Pulmonary artery endothelial cell (primary cell): Measurements from ENCODE around the gene PRSS12. TPM values are rescaled to one million over a fixed set of nuclear protein-coding genes. Genes with fewer than 3 reads are reported as not detected.

ENCODE experiments used
- DNase-seq: peaks from one replicate; pipeline ENCODE4 v3.0.0-alpha.2; 2011; ENCODE audit warnings: low read depth, low spot score
- total RNA-seq: library from RNA; depleted of rRNA; stranded (reverse); fragments of >200 nt; gene quantifications from 2 replicates; pipeline ENCODE4 v1.2.3, GENCODE V29; 2014

The PRSS12 gene
- total RNA-seq, 1 donor from 2014 or later = 0.26 TPM

DNA sequence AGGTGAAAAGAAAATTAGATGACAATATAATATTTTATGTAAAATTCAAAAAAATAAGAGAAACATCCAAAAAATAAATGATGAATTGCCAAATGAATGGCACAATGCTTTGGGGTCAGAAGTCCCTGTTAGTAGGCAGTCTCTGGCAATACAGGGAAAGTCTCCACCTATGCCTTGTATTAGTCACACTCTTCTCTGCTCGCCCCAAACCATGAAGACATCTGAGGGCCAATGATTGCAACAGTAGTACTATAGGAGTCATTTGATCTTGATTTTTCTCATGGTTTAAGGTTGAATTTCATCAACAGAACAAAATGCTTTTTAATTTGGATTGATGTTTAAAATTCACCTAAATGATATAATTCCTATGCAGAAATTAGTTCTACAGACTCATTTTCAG is 3.9 kb upstream of the PRSS12 start:
- DNase-seq = no peak

DNA sequence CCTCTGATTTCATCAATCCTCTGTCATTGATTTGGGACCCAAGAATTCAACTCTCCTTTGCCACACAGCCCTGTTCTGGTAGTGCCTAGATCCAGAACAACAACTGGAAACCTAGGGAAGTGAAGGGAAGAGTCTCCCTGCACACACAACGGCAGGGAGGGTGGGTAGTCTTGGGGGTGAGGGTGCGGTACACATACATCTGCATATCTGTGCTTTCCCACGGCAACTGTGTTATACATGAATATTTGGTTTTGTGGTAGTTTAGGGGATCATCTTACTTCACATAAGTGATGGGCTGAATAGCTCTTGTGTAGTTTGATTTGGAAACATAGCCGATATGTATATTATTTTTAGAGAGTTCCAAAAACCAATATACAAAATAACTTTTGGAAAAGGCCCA is 3.3 kb upstream of the PRSS12 start:
- no peak for DNase-seq

GRCh38 chr4:118354913-118355312 is 2.1 kb upstream of the PRSS12 start:
- DNase-seq = no peak

DNA sequence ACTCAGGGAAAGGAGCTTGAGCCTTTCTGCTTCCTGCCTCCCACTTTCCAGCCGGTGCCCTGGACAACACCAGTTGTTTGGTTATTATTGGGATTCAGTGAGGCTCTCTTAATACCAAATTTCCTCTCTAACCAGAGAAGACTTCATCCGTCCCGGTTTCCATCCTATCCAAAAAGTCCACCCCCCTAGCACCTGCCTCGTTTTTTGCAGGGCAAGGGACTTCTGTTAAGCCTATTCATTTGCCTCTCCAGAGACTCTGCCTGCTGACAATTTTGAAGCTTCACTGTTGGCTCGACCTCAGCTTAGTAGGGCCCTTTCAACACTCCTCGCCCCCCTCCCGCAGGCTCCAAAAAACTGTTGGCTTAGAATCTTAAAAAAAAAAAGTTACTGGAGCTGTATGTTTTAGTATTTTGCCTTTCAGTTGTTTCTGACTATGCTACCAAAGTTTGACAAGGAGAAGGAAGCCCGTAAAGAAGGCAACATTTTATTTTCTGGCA is 779 bp upstream of the PRSS12 start:
- no peak for DNase-seq

GRCh38 chr4:118351851-118352827 is 664 bp downstream of the PRSS12 start:
- DNase-seq = no peak

GRCh38 chr4:118350961-118351360 is 1.8 kb downstream of the PRSS12 start:
- no peak for DNase-seq

GRCh38 chr4:118348886-118349285 is 3.9 kb downstream of the PRSS12 start:
- no peak for DNase-seq

DNA sequence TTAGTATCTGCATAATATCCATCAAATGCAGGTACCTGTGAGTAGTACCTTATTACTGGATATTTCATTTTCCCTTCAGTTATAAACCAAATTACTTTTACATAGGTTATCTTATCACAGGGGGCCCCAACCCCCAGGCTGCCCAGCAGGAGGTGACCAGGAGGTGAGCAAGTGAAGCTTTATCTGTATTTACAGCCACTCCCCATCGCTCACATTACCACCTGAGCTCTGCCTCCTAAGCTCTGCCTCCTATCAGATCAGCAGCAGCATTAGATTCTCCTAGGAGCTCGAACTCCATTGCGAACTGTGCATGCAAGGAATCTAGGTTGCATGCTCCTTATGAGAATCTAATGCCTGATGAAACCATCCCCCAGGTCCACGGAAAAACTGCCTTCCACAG is 6.3 kb downstream of the PRSS12 start:
- DNase-seq = no peak

GRCh38 chr4:118345813-118346212 is 7.0 kb downstream of the PRSS12 start:
- no peak for DNase-seq

GRCh38 chr4:118344801-118345200 is 8.0 kb downstream of the PRSS12 start:
- no peak for DNase-seq

DNA sequence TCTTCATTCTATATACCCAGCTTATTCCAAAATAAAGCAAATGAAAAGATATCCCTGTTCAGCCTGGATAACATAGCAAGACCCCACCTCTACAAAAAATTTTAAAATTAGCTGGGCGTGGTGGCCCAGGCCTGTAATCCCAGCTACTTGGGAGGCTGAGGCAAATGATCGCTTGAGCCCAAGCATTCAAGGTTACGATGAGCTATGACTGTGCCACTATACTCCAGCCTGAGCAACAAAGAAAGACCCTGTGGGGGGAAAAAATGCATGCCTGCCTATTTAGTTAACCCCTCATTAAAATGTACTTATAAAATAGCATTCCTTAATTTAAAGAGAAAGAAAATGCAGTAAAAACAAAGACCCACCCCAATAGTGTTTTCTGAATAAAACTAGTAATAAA is 9.3 kb downstream of the PRSS12 start:
- no peak for DNase-seq

DNA sequence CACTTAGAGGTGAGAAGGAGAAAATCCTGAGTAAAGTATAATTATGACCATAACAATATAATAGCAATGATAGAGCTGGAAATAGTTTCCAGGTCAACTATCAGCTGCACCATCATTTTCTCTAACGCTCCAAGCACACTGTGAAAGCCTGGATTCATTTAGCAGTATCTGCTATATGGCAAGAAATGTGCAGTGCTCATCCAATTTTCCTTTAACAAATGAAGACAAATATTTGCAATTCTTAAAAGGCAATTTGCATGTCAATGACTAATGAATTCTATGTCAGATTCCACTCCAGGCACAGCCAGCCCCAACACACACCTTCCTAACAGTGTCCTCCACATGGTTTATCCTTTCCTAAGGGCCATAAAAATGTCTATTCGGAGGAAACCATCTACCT is 12.7 kb downstream of the PRSS12 start:
- no peak for DNase-seq

DNA sequence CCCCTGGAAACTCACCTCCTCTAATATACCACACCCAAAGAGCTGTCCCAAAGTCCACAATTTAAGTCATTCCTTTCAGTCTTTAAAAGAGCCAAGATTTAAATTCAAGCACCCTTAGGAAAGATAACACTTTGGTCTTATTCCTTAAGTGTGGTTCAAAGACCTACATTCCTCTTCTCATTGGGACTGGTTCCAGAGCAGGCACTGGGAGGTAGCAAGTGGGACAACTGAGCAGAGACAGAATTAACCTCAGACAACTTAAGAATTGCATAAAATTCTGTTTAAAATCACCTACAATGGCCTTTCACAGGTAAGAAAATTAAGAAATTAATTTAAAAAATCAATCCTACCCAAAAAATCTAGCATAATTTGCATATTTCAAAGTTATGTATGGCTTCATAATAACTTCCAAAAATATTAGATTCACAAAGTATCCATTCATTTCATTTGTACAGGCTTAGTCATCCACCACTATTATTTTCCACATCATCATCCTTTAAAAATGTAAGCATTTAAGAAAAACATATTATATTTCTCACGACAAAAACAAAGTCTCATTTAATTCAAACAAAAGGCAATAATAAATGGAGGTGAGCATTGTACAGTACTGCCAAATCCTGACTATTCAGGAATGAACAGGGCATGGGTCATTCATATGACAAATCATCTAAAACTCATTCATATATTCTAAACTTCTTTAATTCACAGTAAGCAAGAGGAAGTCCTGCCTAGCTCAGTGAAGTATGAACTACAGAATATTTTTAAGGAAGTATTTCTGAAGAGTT is 13.6 kb downstream of the PRSS12 start:
- no peak for DNase-seq

DNA sequence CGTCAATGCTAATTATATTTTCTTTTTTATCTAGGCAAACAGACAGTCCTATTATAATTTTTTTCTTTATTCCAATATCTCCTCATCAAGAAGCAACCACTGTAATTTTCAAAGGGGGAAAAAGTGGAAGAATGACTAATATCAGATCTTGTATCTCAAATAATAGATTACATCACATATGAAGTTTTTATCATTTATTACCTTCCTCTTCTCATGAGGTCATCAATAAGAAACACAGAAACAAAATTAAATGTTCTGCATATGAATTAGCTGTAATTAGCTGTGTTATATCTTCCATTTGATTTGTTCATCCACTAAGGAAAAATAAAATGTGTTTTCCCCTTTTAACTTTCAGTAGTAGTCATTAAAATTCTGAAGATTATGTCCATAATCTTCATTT is 14.3 kb downstream of the PRSS12 start:
- DNase-seq = no peak

- DNase-seq = no peak
Measured at GRCh38 chr4:118337954-118338353, 14.8 kb downstream of the PRSS12 start.

GRCh38 chr4:118335774-118336173 is 17.0 kb downstream of the PRSS12 start:
- no peak for DNase-seq

DNA sequence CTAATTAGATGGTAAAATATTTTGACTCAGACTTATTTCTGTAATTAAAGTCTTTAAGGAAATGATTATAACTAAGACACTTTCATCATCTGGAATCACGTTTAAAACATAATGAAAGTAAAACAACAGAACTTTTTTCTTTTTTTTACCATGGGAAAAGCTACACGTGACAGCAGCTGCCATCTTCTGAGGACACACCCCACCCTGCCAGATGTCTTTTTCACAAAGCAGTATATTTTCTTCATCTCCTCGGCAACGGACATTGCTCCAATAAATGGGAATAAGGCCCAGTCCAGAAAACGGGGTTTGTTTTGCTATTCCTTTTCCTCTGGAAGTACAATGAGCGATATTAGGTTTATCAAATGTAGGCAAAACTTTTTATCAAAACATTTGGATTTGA is 17.5 kb downstream of the PRSS12 start:
- no peak for DNase-seq

DNA sequence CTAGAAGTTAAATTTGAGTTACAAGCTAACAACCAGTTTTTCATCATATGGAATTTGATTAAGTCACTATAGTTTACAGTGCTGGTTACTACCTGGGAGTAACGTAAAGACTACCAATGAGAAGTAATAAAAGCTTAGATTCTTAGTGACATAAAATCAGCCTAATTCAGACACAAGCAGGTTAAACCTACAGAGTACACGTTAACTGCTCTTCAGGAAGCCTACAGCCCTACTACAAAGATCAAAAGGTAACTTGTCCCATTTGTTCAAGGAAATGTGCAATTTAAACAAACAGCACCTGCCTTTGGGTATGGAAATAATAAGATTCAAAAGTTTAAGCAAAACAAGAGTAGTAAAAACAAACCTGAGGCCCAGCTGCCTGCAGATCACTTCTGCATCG is 21.5 kb downstream of the PRSS12 start:
- DNase-seq = no peak

DNA sequence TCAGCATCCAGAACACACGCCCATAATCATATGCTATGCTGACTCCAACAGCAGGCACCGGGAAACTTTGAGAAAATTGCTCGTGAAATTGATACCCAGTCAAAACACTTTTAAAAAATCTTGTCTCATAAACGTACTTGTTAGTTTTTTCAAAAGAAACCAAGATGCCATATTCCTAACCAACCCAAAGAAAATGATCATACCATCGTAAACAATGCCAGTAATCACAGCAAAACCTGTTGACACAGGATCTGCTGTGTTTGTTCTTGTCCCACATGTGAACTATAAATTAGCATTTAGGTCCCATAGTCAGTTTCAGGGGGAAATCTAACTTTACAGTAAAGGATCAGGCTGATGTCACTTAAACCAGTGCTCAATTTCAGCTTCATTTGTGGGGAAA is 23.0 kb downstream of the PRSS12 start:
- DNase-seq = no peak

GRCh38 chr4:118327554-118328241 is 25.1 kb downstream of the PRSS12 start:
- no peak for DNase-seq

DNA sequence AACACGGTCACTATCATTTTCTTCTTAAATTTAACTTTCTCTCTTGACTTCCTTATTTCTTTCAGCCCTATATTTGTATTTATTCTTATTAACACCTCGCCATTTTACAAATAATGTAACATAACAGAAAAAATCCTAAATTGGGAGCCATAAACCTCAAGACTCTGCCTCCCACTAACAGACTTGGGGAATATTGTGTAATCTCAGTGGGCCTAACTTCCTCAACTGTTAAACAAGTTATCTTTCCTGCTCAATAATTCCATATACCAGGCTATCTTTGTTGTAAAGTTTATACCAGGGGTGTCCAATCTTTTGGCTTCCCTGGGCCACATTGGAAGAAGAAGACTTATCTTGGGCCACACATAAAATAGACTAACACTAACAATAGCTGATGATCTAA is 26.2 kb downstream of the PRSS12 start:
- DNase-seq = no peak

DNA sequence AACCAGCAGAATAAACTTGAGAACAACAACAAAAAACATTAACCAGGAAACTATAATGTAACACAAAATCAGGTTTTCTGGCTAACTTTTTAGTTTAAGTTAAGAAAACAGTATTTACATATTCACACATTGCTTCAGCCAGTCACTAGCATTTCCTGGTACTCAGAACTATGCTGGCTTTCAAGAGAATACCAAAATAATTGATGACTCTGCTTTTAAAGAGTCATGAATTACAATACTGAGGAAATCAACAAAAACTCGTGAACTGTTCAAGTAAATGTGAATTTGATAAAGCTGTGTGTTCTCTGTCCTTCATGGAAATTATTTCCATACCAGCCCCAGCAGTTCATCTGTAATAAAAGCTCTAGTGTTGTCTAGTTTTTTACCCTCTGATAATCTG is 27.4 kb downstream of the PRSS12 start:
- DNase-seq = no peak
